GM18873 (cell line): ENCODE measurements around the gene ENDOU.

ENCODE experiments used
- ATAC-seq: cut with Tn5 transposase; IDR thresholded peaks from one replicate; pipeline ENCODE4 v1.9.1; 2021; ENCODE audit warnings: mild to moderate bottlenecking, moderate library complexity, moderate number of reproducible peaks; ENCODE audit not compliant: unreplicated experiment, low FRiP score

Gene ENDOU

GRCh38 chr12:47725091-47725772 lies at the start of gene ENDOU:
ENDOU (minus strand) TSS chr12:47725490; CDS start chr12:47725413, 77 bp downstream.
- no peak for ATAC-seq

GRCh38 chr12:47774663-47775062 lies 49.4 kb upstream of the ENDOU start:
- no peak for ATAC-seq

- no peak for ATAC-seq
These were observed 48.7 kb upstream of the ENDOU start for GRCh38 chr12:47773858-47774580.

- peak; percentile 64 for ATAC-seq
These were observed 48.0 kb upstream of the ENDOU start, which contains the start of gene SLC48A1 for GRCh38 chr12:47773062-47773857. SLC48A1 (plus strand) TSS chr12:47773238; CDS start chr12:47773305, 67 bp downstream.

GRCh38 chr12:47772738-47773061 lies 47.4 kb upstream of the ENDOU start:
- no peak for ATAC-seq

- no peak for ATAC-seq
These were observed 46.9 kb upstream of the ENDOU start for GRCh38 chr12:47772094-47772660.

- ATAC-seq, result no peak
These were observed 46.0 kb upstream of the ENDOU start for GRCh38 chr12:47771304-47771703.

- ATAC-seq, result no peak
These were observed 44.9 kb upstream of the ENDOU start for GRCh38 chr12:47770086-47770726.

GRCh38 chr12:47769234-47770085 lies 44.2 kb upstream of the ENDOU start:
- no peak for ATAC-seq

GRCh38 chr12:47768323-47768811 lies 43.1 kb upstream of the ENDOU start:
- ATAC-seq, result no peak

GRCh38 chr12:47767216-47767724 lies 42.0 kb upstream of the ENDOU start:
- ATAC-seq, result no peak

GRCh38 chr12:47766502-47767215 lies 41.4 kb upstream of the ENDOU start:
- no peak for ATAC-seq

GRCh38 chr12:47763481-47764346 lies 38.4 kb upstream of the ENDOU start:
- no peak for ATAC-seq

GRCh38 chr12:47762850-47763465 lies 37.7 kb upstream of the ENDOU start:
- no peak for ATAC-seq

- ATAC-seq, result no peak
These were observed 33.8 kb upstream of the ENDOU start, which contains the start of gene RAPGEF3 for GRCh38 chr12:47758834-47759690. RAPGEF3 (minus strand) TSS chr12:47758880; CDS start chr12:47758556, 324 bp downstream.

GRCh38 chr12:47758584-47758833 lies 33.2 kb upstream of the ENDOU start:
- no peak for ATAC-seq
